ENCODE measurements around the gene MIB1.

DNA sequence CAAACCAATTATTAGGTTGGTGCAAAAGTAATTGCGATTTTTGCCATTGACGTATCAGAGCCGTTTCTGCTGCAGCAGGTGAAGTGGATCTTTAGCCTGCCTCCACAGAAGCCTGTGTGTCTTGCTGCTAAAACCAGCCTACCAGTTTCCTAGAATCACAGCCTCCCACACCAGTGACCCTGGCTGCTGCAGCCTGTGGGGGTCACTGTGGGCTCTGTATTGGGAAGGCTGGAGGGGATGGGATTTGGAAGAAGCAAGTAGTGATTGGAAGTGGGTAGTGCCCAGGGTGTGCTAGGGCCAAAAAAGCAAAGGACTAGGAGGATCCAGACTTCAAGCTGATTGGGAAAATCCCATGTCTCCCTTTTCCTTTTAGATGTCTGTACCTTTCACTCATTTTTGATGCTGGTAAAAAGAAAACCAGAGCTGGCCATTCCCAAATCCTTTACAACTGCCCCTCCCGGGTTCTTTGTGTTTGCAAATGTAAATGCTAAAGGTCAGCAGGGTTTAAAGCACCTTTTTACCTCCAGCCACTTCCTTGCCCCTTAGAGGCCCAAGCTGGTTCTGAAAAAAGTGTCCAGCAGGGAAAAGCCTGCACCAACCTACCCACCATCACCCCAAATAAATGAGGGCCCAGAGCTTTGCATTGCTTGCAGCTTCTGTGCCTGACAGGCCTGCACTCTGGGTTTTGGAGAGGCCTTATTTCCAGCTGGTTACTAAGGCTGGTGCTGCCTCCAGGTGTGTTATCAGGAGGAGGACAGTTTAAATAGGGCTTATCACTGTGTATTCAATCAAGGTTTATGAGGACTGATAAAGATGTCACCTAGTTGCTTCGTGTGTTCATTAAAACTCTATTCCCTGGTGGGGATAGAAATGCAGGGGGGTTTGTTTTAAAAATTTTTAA is 172.0 kb downstream of the MIB1 start:
- no peak for TF ChIP-seq FOXK2 (IDR thresholded peaks at IDR 0.05)
- TF ChIP-seq BHLHE40 (IDR thresholded peaks at IDR 0.05; ENCODE audit: borderline replicate concordance), result no peak
- no peak for TF ChIP-seq FOXM1 (IDR thresholded peaks at IDR 0.05; ENCODE audit: borderline replicate concordance)
